ENCODE data around the gene PLXNA2. TPM values are rescaled to one million over a fixed set of nuclear protein-coding genes. Genes with fewer than 3 reads are reported as not detected.

Gene PLXNA2
- total and polyA plus RNA-seq, 2 donors (not counting 1 experiment from before 2014, with no cell fraction given), result 0.31 to 1.2 TPM

DNA sequence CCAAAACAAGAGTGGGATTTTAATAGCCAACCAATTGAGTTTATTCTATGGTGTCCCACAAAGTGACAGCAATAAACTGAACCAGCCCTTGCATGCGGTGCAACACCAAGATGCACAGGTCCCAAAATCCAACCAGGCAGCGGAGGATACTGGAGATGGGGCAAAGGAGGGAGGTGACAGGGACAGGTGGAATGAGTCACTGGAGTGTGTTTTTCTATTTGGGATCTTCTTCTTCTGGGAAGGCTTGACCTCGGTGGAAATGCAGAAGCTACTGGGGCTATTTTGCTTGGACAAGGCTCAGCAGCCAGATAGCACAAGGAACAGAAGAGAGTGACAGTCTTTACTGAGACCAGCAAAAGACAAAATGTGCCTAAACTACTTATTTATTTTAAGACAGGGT lies 97.5 kb downstream of the PLXNA2 start:
- no peak for DNase-seq
- CTCF ChIA-PET, result no interaction called here
- H3K9me3 Mint-ChIP-seq (ENCODE audit: insufficient read depth), result no peaks in the 10 kb centered on the region

DNA sequence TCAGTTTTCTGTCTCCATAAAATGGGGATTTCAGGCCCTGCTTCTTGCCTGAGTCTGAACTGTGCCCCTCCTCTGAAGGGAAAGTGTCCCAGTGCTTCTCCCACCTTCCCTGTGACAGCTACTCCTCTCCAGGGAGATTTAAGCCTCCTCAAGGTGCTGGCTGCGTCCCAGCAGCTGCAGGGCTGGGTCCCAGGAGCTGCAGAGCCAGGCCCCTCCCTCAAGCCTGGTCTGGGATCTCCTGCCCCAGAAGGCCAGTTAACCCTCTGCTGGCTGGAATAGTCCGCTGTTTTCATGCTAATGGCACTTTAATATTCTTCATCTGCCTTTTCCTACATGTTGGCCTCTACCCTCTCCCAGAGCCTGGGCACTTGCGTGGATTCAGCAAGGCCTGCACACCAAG lies 99.0 kb downstream of the PLXNA2 start:
- Histone ChIP-seq H4K20me1 (ENCODE audit: control insufficient read depth, insufficient read depth, low read length, poor library complexity, severe bottlenecking) (no peaks in the 10 kb centered on the region), H3K79me2 (ENCODE audit: control insufficient read depth, insufficient read depth, low read length) (no peaks in the 10 kb centered on the region), H3K4me1 (ENCODE audit: control insufficient read depth in 2 of 2, insufficient read depth in 2 of 2, low read length in 2 of 2) (no peaks in the 10 kb centered on the region), H3K4me2 (replicated peaks; ENCODE audit: low read depth, low read length, poor library complexity, severe bottlenecking) (no peak overlapping the region), H2AFZ (ENCODE audit: insufficient read depth, low read depth, low read length, poor library complexity, severe bottlenecking) (no peak overlapping the region), H3K9me3 (ENCODE audit: control extremely low read depth in 1 of 3, control insufficient read depth in 2 of 3, insufficient read depth in 1 of 3, low read length in 2 of 3) (no peaks in the 10 kb centered on the region), H3K27ac (ENCODE audit: low read length in 2 of 2) (no peak overlapping the region), H3K4me3 (ENCODE audit: control extremely low read depth in 1 of 5, extremely low read depth in 1 of 5, insufficient read depth in 1 of 5, low read depth in 2 of 5, low read length in 4 of 5) (no peak overlapping the region), H3K27me3 (replicated peaks in 1 of 4; ENCODE audit: control extremely low read depth in 1 of 4, control insufficient read depth in 3 of 4, insufficient read depth in 4 of 4, low read length in 3 of 4) (no peaks in the 10 kb centered on the region), H3K36me3 (replicated peaks in 1 of 2; ENCODE audit: control extremely low read depth in 1 of 2, control insufficient read depth in 1 of 2, extremely low read depth in 1 of 2, insufficient read depth in 2 of 2, low read length in 1 of 2) (no peaks in the 10 kb centered on the region), H3K9ac (ENCODE audit: low read length) (no peak overlapping the region)
- Mint-ChIP-seq H3K9me3 (ENCODE audit: insufficient read depth) (no peaks in the 10 kb centered on the region), H3K4me3 (no peak overlapping the region), H3K4me1 (no peaks in the 10 kb centered on the region), H3K27me3 (no peaks in the 10 kb centered on the region), H3K27ac (no peak overlapping the region)
- 82% methylated on average over 3 of the region's 3 CpGs for WGBS (ENCODE audit: insufficient coverage)
- POLR2A ChIA-PET, result no interaction called here
- CTCF ChIA-PET, result no interaction called here
- TF ChIP-seq CTCF (IDR thresholded peaks at IDR 0.05), result no peak
- no peak for TF ChIP-seq EZH2 (IDR thresholded peaks at IDR 0.05; ENCODE audit: borderline replicate concordance, insufficient read depth, low read depth, low read length, poor library complexity, severe bottlenecking)
- intact Hi-C loops (cut with micrococcal nuclease), result no loop called here
- no peak for DNase-seq
- no peak for ATAC-seq (ENCODE audit: low read depth)

More for the DNA sequence above, 97.5 kb downstream of the PLXNA2 start:
- no peaks in the 10 kb centered on the region for H4K20me1 ChIP-seq (ENCODE audit: control insufficient read depth, insufficient read depth, low read length, poor library complexity, severe bottlenecking)
- Mint-ChIP-seq H3K27me3 (no peaks in the 10 kb centered on the region), H3K27ac (no peak overlapping the region), H3K4me1 (no peaks in the 10 kb centered on the region), H3K4me3 (no peak overlapping the region)
- H3K36me3 ChIP-seq (replicated peaks in 1 of 2; ENCODE audit: control extremely low read depth in 1 of 2, control insufficient read depth in 1 of 2, extremely low read depth in 1 of 2, insufficient read depth in 2 of 2, low read length in 1 of 2), result no peaks in the 10 kb centered on the region
- no peaks in the 10 kb centered on the region for H3K79me2 ChIP-seq (ENCODE audit: control insufficient read depth, insufficient read depth, low read length)
- H3K27me3 ChIP-seq (replicated peaks in 1 of 4; ENCODE audit: control extremely low read depth in 1 of 4, control insufficient read depth in 3 of 4, insufficient read depth in 4 of 4, low read length in 3 of 4), result no peaks in the 10 kb centered on the region
- TF ChIP-seq CTCF (IDR thresholded peaks at IDR 0.05) (no peak), EZH2 (IDR thresholded peaks at IDR 0.05; ENCODE audit: borderline replicate concordance, insufficient read depth, low read depth, low read length, poor library complexity, severe bottlenecking) (no peak)
- ATAC-seq (ENCODE audit: low read depth), result no peak
- POLR2A ChIA-PET, result no interaction called here
- H2AFZ ChIP-seq (ENCODE audit: insufficient read depth, low read depth, low read length, poor library complexity, severe bottlenecking), result no peak overlapping the region
- H3K4me1 ChIP-seq (ENCODE audit: control insufficient read depth in 2 of 2, insufficient read depth in 2 of 2, low read length in 2 of 2), result no peaks in the 10 kb centered on the region
- no peak overlapping the region for H3K4me2 ChIP-seq (replicated peaks; ENCODE audit: low read depth, low read length, poor library complexity, severe bottlenecking)
- WGBS (ENCODE audit: insufficient coverage), result 95% methylated on average over 3 of the region's 3 CpGs
- intact Hi-C loops (cut with micrococcal nuclease), result no loop called here
- H3K4me3 ChIP-seq (ENCODE audit: control extremely low read depth in 1 of 5, extremely low read depth in 1 of 5, insufficient read depth in 1 of 5, low read depth in 2 of 5, low read length in 4 of 5), result no peak overlapping the region
- H3K27ac ChIP-seq (ENCODE audit: low read length in 2 of 2), result no peak overlapping the region
- no peak overlapping the region for H3K9ac ChIP-seq (ENCODE audit: low read length)
- no peaks in the 10 kb centered on the region for H3K9me3 ChIP-seq (ENCODE audit: control extremely low read depth in 1 of 3, control insufficient read depth in 2 of 3, insufficient read depth in 1 of 3, low read length in 2 of 3)
